ENCODE measurements around the gene CSKMT.
A peak's percentile ranks its signal among the peaks of the same experiment; 100 is the strongest.

Gene CSKMT

DNA sequence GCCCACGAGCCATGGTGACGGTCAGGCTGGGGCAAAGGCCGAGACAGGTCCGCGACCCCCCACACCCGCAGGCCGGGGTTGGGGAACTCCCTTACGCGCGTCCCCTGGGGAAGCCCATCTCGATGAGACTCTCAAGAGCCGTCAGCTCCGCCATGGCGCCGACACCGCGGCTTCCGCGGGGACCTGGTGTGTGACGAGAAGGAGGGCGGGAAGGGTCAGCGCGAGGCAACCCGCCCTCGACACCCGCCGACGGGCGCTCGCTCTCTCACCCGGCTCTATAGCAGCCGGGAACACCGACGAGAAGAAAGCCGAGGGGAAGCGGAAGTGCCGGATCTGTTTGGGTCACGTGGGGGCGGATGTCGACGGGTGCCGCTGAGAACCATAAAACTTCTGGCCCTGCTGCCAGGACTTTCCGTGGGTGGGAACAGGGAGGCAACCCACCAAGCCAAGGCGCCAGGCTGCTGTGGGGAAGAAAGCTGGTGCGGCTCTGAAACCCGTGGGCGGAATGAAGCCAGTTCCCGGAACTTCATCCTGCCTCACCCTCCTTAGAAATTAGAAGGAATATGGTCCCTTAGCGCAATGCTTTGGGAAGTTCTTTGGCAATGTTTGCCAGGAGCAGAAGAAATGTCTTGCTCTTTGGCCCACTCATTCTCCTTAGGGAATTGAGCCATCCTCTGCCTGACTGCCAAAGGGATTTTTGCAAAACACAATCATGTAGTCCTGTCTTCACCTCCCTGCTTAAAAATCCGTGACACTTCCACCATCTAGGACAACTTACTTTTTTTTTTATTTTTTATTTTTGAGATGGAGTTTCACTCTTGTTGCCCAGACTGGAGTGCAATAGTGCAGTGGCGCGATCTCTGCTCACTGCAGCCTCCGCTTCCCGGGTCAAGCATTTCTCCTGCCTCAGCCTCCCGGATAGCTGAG is 13.9 kb downstream of the CSKMT start, which contains the start of gene UBXN1:
UBXN1 (minus strand) TSS at position 304 of the 927 bp plus-strand sequence; CDS start at position 154, 150 bp downstream.
- peaks cover 17% of the 10 kb centered on the region for H3F3A ChIP-seq (ENCODE audit: control insufficient read depth, insufficient read depth)
- peaks cover 38% of the 10 kb centered on the region for H3K4me1 ChIP-seq (ENCODE audit: control insufficient read depth, low read length)
- H3K27me3 ChIP-seq (ENCODE audit: control insufficient read depth, low read length): no peaks in the 10 kb centered on the region
- TF ChIP-seq EZH2phosphoT487 (IDR thresholded peaks at IDR 0.05; ENCODE audit: borderline replicate concordance, low read length): no peak
- H4K20me1 ChIP-seq (ENCODE audit: control insufficient read depth, insufficient read depth, low read depth, low read length): no peaks in the 10 kb centered on the region
- peaks cover 34% of the 10 kb centered on the region for H3K36me3 ChIP-seq (ENCODE audit: control insufficient read depth, low read length)
- H3K9me3 ChIP-seq (ENCODE audit: control insufficient read depth, insufficient read depth, low read length): no peaks in the 10 kb centered on the region
- peak within 1 kb of the TSS; percentile 98 for H3K4me2 ChIP-seq (ENCODE audit: low read length)
- H3K4me3 ChIP-seq (ENCODE audit: low read length): peak within 1 kb of the TSS; percentile 98
- peaks cover 49% of the 10 kb centered on the region for H3K79me2 ChIP-seq (ENCODE audit: control insufficient read depth, low read length)
- H3K9me2 ChIP-seq (replicated peaks; ENCODE audit: control insufficient read depth, low read length): no peaks in the 10 kb centered on the region
- peak within 1 kb of the TSS; percentile 59 for H3K27ac ChIP-seq (ENCODE audit: low read depth, low read length)

DNA sequence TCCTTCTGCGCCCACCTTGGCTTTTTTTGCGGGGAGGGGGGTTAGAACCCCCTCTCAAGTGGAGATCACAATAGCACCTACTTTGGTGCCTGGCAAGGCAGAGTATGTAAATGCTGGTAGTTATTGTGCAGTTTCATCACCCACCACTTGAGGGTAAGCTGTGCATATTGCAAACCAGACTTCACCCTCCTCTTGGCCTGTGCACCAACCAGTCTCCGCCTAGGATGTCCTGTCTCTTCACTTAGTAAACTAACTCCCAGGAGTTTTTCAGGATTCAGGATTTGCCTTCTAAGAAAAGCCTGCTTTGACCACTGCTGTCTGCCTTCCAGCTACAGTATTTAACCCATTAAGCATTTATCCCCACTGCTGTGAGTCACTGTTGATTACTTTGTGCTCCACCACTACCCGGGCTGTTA is 15.7 kb downstream of the CSKMT start:
- no peaks in the 10 kb centered on the region for H3K9me3 ChIP-seq (ENCODE audit: control insufficient read depth, insufficient read depth, low read length)
- H3K36me3 ChIP-seq (ENCODE audit: control insufficient read depth, low read length): peaks cover 24% of the 10 kb centered on the region
- H3K27me3 ChIP-seq (ENCODE audit: control insufficient read depth, low read length): no peaks in the 10 kb centered on the region
- peaks cover 38% of the 10 kb centered on the region for H3K4me1 ChIP-seq (ENCODE audit: control insufficient read depth, low read length)
- TF ChIP-seq, protein P1, sequence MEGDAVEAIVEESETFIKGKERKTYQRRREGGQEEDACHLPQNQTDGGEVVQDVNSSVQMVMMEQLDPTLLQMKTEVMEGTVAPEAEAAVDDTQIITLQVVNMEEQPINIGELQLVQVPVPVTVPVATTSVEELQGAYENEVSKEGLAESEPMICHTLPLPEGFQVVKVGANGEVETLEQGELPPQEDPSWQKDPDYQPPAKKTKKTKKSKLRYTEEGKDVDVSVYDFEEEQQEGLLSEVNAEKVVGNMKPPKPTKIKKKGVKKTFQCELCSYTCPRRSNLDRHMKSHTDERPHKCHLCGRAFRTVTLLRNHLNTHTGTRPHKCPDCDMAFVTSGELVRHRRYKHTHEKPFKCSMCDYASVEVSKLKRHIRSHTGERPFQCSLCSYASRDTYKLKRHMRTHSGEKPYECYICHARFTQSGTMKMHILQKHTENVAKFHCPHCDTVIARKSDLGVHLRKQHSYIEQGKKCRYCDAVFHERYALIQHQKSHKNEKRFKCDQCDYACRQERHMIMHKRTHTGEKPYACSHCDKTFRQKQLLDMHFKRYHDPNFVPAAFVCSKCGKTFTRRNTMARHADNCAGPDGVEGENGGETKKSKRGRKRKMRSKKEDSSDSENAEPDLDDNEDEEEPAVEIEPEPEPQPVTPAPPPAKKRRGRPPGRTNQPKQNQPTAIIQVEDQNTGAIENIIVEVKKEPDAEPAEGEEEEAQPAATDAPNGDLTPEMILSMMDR (IDR thresholded peaks at IDR 0.05; ENCODE audit: low read depth, low read length, poor library complexity, severe bottlenecking): peak; percentile 74
- no peak for TF ChIP-seq EZH2phosphoT487 (IDR thresholded peaks at IDR 0.05; ENCODE audit: borderline replicate concordance, low read length)
- H3F3A ChIP-seq (ENCODE audit: control insufficient read depth, insufficient read depth): peaks cover 17% of the 10 kb centered on the region
- H3K9me2 ChIP-seq (replicated peaks; ENCODE audit: control insufficient read depth, low read length): no peaks in the 10 kb centered on the region
- no peaks in the 10 kb centered on the region for H4K20me1 ChIP-seq (ENCODE audit: control insufficient read depth, insufficient read depth, low read depth, low read length)
- peak overlapping the region; percentile 50 for H3K4me2 ChIP-seq (ENCODE audit: low read length)
- H3K27ac ChIP-seq (ENCODE audit: low read depth, low read length): peak overlapping the region; percentile 2; the same call in 1 of the 2 replicates
- H3K4me3 ChIP-seq (ENCODE audit: low read length): peak overlapping the region; percentile 27
- peaks cover 35% of the 10 kb centered on the region for H3K79me2 ChIP-seq (ENCODE audit: control insufficient read depth, low read length)

DNA sequence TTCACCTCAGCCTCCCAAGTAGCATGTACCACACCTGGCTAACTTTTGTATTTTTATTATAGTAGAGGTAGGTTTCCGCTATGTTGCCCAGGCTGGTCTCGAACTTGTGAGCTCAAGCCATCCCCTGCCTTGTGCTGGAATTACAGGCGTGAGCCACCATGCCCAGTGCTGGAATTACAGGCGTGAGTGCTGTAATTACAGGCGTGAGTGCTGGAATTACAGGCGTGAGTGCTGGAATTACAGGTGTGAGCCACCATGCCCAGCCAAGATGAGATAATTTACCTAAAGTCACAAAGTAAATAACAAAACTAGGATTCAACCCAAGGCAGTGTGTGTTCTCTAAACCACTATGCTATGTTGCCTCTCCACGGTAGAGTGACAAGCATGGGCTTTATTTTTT is 17.4 kb downstream of the CSKMT start:
- Histone ChIP-seq H3K4me1 (ENCODE audit: control insufficient read depth, low read length) (peaks cover 28% of the 10 kb centered on the region), H3K36me3 (ENCODE audit: control insufficient read depth, low read length) (peaks cover 8% of the 10 kb centered on the region), H3K27ac (ENCODE audit: low read depth, low read length) (no peak overlapping the region), H3F3A (ENCODE audit: control insufficient read depth, insufficient read depth) (peaks cover 4% of the 10 kb centered on the region; the same call in 1 of the 2 replicates), H3K9me3 (ENCODE audit: control insufficient read depth, insufficient read depth, low read length) (no peaks in the 10 kb centered on the region), H3K4me3 (ENCODE audit: low read length) (no peak overlapping the region), H3K4me2 (ENCODE audit: low read length) (no peak overlapping the region), H3K27me3 (ENCODE audit: control insufficient read depth, low read length) (no peaks in the 10 kb centered on the region), H3K79me2 (ENCODE audit: control insufficient read depth, low read length) (peaks cover 20% of the 10 kb centered on the region), H4K20me1 (ENCODE audit: control insufficient read depth, insufficient read depth, low read depth, low read length) (no peaks in the 10 kb centered on the region), H3K9me2 (replicated peaks; ENCODE audit: control insufficient read depth, low read length) (no peaks in the 10 kb centered on the region)
- TF ChIP-seq, protein P1 (IDR thresholded peaks at IDR 0.05; ENCODE audit: low read depth, low read length, poor library complexity, severe bottlenecking): no peak
- no peak for TF ChIP-seq EZH2phosphoT487 (IDR thresholded peaks at IDR 0.05; ENCODE audit: borderline replicate concordance, low read length)

All from DOHH2 (cell line).